ENCODE results near the gene NUP155. TPM values are rescaled to one million over a fixed set of nuclear protein-coding genes. Genes with fewer than 3 reads are reported as not detected.

Gene NUP155
- polyA plus RNA-seq, 2 of the 4 experiments (the other 2 are of a cell fraction) = 14.4 to 38.8 TPM

GRCh38 chr5:37254581-37254980 is 116.3 kb downstream of the NUP155 start:
- ATAC-seq (no peak), DNase-seq (ENCODE audit: low read depth in 1 of 2, low spot score in 1 of 2) (no peak), FAIRE-seq (no peak)
- Histone ChIP-seq H3K4me2 (no peak overlapping the region), H3K4me3 (no peak overlapping the region), H3K9me3 (no peaks in the 10 kb centered on the region), H3K27ac (no peak overlapping the region), H3K4me1 (0 out of 3 replicates have a peak, but pooled peaks cover 4% of the 10 kb centered on the region)
- CTCF ChIA-PET = no interaction called here
- TF ChIP-seq HOXA7 (CRISPR knock-in tag; IDR thresholded peaks at IDR 0.05) (no peak), ATOH8 (CRISPR knock-in tag; IDR thresholded peaks at IDR 0.05; ENCODE audit: low read depth) (no peak), EHMT2 (IDR thresholded peaks at IDR 0.05; ENCODE audit: low read depth) (no peak), USF2 (IDR thresholded peaks at IDR 0.05) (no peak), RAD21 (conservative IDR thresholded peaks at IDR 0.05 in 1 of 2, IDR thresholded peaks at IDR 0.05 in 1 of 2) (no peak), HMGXB4 (CRISPR knock-in tag; IDR thresholded peaks at IDR 0.05; ENCODE audit: borderline replicate concordance) (no peak), HOXB13 (CRISPR knock-in tag; IDR thresholded peaks at IDR 0.05; ENCODE audit: low read depth) (no peak), MAX (IDR thresholded peaks at IDR 0.05) (no peak), HOXB5 (CRISPR knock-in tag; IDR thresholded peaks at IDR 0.05) (no peak), PBX3 (IDR thresholded peaks at IDR 0.05) (no peak), CBX2 (IDR thresholded peaks at IDR 0.05; ENCODE audit: borderline replicate concordance, low read depth) (no peak), CHD2 (IDR thresholded peaks at IDR 0.05; ENCODE audit: low read length, partially characterized antibody) (no peak), MYC (IDR thresholded peaks at IDR 0.05; ENCODE audit: borderline replicate concordance, low read length) (no peak), BCL3 (IDR thresholded peaks at IDR 0.05) (no peak), RNF2 (IDR thresholded peaks at IDR 0.05; ENCODE audit: borderline replicate concordance, low read depth) (no peak), KDM1A (IDR thresholded peaks at IDR 0.05; ENCODE audit: low read depth) (no peak), NR3C1 (IDR thresholded peaks at IDR 0.05) (no peak), EP300 (IDR thresholded peaks at IDR 0.05) (no peak)
- POLR2A ChIA-PET = no interaction called here
- 92% methylated on average over 1 of the region's 1 CpG for WGBS (ENCODE audit: missing lambda C conversion rate)

GRCh38 chr5:37251665-37252064 is 119.2 kb downstream of the NUP155 start:
- DNase-seq (ENCODE audit: low read depth in 1 of 2, low spot score in 1 of 2) (no peak), ATAC-seq (no peak), FAIRE-seq (no peak)
- no peak overlapping the region for H3K4me3 ChIP-seq
- H3K27ac ChIP-seq = no peak overlapping the region
- ChIA-PET POLR2A (no interaction called here), CTCF (no interaction called here)
- H3K4me2 ChIP-seq = no peak overlapping the region
- no peaks in the 10 kb centered on the region for H3K9me3 ChIP-seq
- H3K4me1 ChIP-seq = 0 out of 3 replicates have a peak, but pooled peaks cover 10% of the 10 kb centered on the region
- TF ChIP-seq CHD4 (IDR thresholded peaks at IDR 0.05; ENCODE audit: borderline replicate concordance) = no peak
- TF ChIP-seq TP53 (CRISPR knock-in tag; IDR thresholded peaks at IDR 0.05) = no peak
- no peak for TF ChIP-seq MAFK (IDR thresholded peaks at IDR 0.05; ENCODE audit: partially characterized antibody)
- no peak for TF ChIP-seq ATOH8 (CRISPR knock-in tag; IDR thresholded peaks at IDR 0.05; ENCODE audit: low read depth)
- TF ChIP-seq JUNB (IDR thresholded peaks at IDR 0.05) = no peak
- TF ChIP-seq NR3C1 (IDR thresholded peaks at IDR 0.05) = no peak
- no peak for TF ChIP-seq CTCF (IDR thresholded peaks at IDR 0.05)
- TF ChIP-seq ESRRA (IDR thresholded peaks at IDR 0.05; ENCODE audit: borderline replicate concordance, low read length) = no peak
- TF ChIP-seq SMC3 (IDR thresholded peaks at IDR 0.05) = no peak
- TF ChIP-seq TFCP2L1 (CRISPR knock-in tag; IDR thresholded peaks at IDR 0.05) = no peak
- TF ChIP-seq MYC (IDR thresholded peaks at IDR 0.05; ENCODE audit: borderline replicate concordance, low read length) = no peak
- no peak for TF ChIP-seq RAD21 (conservative IDR thresholded peaks at IDR 0.05 in 1 of 2, IDR thresholded peaks at IDR 0.05 in 1 of 2)

All from A549 (cell line).